GM12875 (cell line): Measurements from ENCODE around the gene OSBPL5.

ENCODE experiments used
- H3K4me3 ChIP-seq: one replicate; pipeline ENCODE4 v1.5.1; 2011; ENCODE audit warnings: low read depth, low read length, control low read depth
- TF ChIP-seq, protein P1 (sequence below): IDR thresholded peaks from 2 replicates; pipeline ENCODE4 v1.5.1; 2011; ENCODE audit warnings: low read depth, mild to moderate bottlenecking, control low read depth, inconsistent platforms, low read length, moderate library complexity, borderline replicate concordance; ENCODE audit not compliant: insufficient read depth

Gene OSBPL5

DNA sequence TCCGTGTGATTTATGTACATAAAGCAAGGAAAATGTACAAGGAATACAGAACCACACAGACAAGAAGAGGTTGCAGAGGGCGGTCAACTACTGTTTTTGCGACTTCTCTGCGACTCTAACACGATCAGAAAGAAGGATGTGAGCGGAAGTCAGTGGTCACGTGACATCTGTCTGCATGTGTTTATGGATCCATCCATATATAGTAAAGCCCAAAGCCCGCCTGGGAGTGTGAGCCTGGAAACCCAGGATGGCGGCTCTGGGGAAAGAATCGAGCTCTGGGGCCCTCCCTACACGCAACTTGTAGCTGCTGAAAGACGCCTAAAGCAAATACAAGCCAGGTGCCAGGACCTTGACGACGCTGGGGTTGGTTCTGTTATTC lies 8.8 kb downstream of the OSBPL5 start:
- TF ChIP-seq, protein P1, sequence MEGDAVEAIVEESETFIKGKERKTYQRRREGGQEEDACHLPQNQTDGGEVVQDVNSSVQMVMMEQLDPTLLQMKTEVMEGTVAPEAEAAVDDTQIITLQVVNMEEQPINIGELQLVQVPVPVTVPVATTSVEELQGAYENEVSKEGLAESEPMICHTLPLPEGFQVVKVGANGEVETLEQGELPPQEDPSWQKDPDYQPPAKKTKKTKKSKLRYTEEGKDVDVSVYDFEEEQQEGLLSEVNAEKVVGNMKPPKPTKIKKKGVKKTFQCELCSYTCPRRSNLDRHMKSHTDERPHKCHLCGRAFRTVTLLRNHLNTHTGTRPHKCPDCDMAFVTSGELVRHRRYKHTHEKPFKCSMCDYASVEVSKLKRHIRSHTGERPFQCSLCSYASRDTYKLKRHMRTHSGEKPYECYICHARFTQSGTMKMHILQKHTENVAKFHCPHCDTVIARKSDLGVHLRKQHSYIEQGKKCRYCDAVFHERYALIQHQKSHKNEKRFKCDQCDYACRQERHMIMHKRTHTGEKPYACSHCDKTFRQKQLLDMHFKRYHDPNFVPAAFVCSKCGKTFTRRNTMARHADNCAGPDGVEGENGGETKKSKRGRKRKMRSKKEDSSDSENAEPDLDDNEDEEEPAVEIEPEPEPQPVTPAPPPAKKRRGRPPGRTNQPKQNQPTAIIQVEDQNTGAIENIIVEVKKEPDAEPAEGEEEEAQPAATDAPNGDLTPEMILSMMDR, result no peak
- H3K4me3 ChIP-seq, result no peak overlapping the region

DNA sequence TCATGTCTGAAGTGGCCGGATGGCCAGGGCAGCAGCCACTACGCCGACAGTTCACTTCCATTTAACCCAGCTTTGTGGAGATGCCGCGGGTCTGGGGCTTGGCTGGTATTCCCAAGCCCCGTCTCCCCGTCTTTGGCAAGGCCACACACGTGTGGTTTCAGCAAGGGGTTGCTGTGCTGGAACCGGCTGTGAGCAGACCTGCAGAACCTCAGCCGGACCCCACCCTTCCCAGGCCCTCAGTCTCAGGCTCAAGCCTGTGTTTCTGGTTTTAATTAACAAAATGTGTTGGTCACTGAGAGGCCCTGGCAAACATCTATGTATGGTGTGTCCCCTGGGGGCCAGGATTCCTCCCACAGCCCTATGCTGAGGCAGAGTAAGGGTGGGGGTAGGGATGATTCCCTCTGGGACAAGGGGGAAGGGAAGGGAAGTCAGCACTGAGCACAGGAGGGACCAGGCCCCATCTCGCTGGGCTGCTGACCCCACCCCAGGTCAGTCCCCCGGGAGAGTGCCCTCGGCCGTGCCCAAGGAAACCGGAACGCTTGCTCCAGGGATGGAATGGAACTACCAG lies 9.3 kb downstream of the OSBPL5 start:
- TF ChIP-seq, protein P1, result no peak
- no peak overlapping the region for H3K4me3 ChIP-seq

DNA sequence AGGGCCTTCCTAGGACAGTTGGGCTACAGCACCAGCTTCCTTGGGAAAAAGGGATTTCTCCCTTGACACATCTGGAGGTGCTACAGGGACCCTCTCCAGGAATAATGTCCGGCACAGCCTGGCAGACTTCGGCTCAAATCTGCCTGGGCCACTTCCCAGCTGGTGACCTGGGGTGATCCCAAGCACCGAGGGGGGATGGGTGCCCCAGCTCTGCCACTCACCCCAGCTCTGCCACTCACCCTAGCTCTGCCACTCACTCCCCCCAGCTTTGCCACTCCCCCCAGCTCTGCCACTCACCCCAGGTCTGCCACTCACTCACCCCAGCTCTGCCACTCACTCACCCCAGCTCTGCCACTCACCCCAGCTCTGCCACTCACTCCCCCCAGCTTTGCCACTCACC lies 9.9 kb downstream of the OSBPL5 start:
- TF ChIP-seq, protein P1, result no peak
- H3K4me3 ChIP-seq, result no peak overlapping the region

DNA sequence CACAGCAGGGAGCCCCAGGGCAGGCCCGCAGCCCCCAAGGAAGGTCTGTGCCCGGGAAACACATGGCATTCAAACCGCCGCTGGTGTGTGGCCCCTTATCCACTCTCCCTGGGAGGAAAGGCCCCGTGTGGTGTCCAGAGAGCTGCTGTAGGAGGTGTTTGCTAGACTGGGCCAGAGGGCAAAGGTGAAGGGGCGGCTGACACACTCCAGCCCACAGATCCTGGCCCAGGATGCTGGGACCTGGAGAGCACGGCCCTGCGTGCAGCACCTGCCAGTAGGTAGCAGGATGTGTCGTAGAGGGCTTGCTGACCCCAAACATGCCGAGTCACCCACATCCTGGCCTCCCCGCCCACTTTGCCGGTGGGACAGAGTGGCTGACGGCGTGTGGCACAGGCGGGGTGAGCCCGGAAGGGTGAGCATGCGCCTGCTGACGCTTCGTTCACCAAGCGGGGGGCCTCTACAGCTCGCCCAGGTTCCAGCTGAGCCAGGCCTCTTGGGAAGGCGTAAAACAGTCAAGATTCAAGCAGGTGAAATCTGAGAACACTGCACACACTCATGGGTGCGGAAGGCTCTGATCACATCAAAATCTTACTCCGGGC lies 11.0 kb downstream of the OSBPL5 start:
- TF ChIP-seq, protein P1, result no peak
- no peak overlapping the region for H3K4me3 ChIP-seq

DNA sequence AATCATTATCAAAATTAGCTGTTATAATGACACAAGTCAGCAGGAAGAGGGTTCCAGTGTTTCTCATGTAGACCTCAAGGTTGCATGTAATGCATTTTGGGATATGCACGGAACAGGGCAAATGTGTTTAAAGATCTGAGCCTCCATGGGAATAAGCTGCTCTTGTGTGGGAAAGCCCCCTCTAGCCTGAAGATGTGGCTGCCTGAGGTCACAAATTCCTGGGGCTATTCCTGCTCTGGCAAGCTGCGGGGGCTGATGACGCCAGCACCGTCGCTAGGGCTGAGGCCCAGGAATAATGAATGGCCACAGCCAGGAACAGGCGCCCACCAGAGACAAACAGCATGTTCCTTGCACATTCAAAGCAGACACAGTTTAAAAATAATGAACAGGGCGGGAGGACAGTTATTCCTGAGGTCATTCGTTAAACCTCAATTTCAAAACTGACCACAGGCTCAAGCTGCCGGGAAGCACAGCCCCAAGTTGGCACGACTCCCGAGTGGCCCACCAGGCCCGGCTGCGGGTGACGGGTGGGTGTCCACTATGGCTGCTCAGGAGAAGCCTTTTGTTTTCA lies 11.7 kb downstream of the OSBPL5 start:
- TF ChIP-seq, protein P1, result no peak
- no peak overlapping the region for H3K4me3 ChIP-seq

DNA sequence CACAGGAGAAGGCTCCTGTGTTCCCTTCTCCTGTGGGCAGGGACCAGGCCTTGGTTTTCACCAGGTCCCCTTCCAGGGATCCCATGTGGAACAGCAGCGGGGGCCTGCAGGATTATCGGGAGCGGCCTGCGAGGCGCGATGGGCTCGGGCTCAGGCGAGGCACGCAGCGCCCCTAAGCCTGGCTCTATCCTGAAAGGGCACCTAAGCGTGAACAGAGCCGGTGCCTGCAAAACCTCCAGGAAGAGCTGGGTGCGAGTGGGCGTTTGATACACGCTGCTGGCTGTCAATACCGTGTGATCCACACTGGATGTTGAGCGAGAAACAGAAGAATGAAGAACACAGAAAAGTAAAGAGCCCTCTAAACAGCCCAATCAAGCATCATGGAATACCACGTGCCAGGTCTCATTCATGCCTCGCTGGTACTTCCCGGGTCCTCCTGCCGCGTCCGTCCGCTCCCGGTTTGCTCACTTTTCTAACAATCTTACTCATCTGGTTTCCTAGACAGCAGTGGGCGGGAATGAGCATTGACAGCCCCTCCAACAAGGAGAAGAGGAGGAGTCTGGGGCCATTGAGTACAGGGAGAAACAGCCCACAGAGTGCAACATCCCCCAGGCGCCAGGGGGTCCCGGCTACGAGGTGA lies 12.5 kb downstream of the OSBPL5 start:
- no peak overlapping the region for H3K4me3 ChIP-seq

More for the DNA sequence above, 12.5 kb downstream of the OSBPL5 start:
- TF ChIP-seq, protein P1, result no peak
